ACC112 (cell line): ENCODE data around the gene LRRC61.

ENCODE experiments used
- H2AFZ ChIP-seq: fragments of 200-600 bp; sonication (generic); one replicate; pipeline ENCODE4 v1.6.0; 2017; ENCODE audit warnings: antibody characterized with exemption, low read length; ENCODE audit not compliant: unreplicated experiment
- H3K27ac ChIP-seq: fragments of 200-600 bp; sonication (generic); 2 replicates; pipeline ENCODE4 v1.5.1; 2014; ENCODE audit warnings: low read depth, mild to moderate bottlenecking, antibody characterized with exemption, low read length, moderate library complexity
- H3K27me3 ChIP-seq: fragments of 200-600 bp; sonication (generic); 2 replicates; pipeline ENCODE4 v1.6.1; 2014; ENCODE audit warnings: mild to moderate bottlenecking, antibody characterized with exemption, low read length, moderate library complexity, mixed read lengths; ENCODE audit not compliant: insufficient read depth
- H3K36me3 ChIP-seq: fragments of 200-600 bp; sonication (generic); 2 replicates; pipeline ENCODE4 v1.6.1; 2016; ENCODE audit warnings: mild to moderate bottlenecking, antibody characterized with exemption, low read length, moderate library complexity, mixed read lengths; ENCODE audit not compliant: insufficient read depth
- H3K4me1 ChIP-seq: fragments of 200-600 bp; sonication (generic); one replicate; pipeline ENCODE4 v1.6.1; 2016; ENCODE audit warnings: low read length, mixed read lengths; ENCODE audit not compliant: insufficient read depth, unreplicated experiment, control insufficient read depth
- H3K4me3 ChIP-seq: fragments of 200-600 bp; sonication (generic); 2 replicates; pipeline ENCODE4 v1.5.1; 2014; ENCODE audit warnings: mild to moderate bottlenecking, low read depth, low read length
- H3K79me2 ChIP-seq: fragments of 200-600 bp; sonication (generic); one replicate; pipeline ENCODE4 v1.6.0; 2016; ENCODE audit warnings: low read length; ENCODE audit not compliant: control insufficient read depth, unreplicated experiment, insufficient read depth

LRRC61 gene

GRCh38 chr7:150356265-150356897, 33.2 kb downstream of the LRRC61 start:
- no peaks in the 10 kb centered on the region for H3K36me3 ChIP-seq
- H3K27me3 ChIP-seq = peaks cover under 1% of the 10 kb centered on the region; the same call in 1 of the 2 replicates
- peak overlapping the region; percentile 83 for H2AFZ ChIP-seq
- H3K79me2 ChIP-seq = no peaks in the 10 kb centered on the region
- no peak overlapping the region for H3K27ac ChIP-seq
- no peaks in the 10 kb centered on the region for H3K4me1 ChIP-seq
- H3K4me3 ChIP-seq = no peak overlapping the region

GRCh38 chr7:150357270-150357669, 34.1 kb downstream of the LRRC61 start:
- Histone ChIP-seq H3K36me3 (no peaks in the 10 kb centered on the region), H3K27ac (no peak overlapping the region), H3K79me2 (no peaks in the 10 kb centered on the region), H3K4me3 (no peak overlapping the region), H2AFZ (no peak overlapping the region), H3K27me3 (no peaks in the 10 kb centered on the region), H3K4me1 (no peaks in the 10 kb centered on the region)

- Histone ChIP-seq H3K4me1 (no peaks in the 10 kb centered on the region), H3K4me3 (no peak overlapping the region), H2AFZ (no peak overlapping the region), H3K79me2 (no peaks in the 10 kb centered on the region), H3K36me3 (no peaks in the 10 kb centered on the region), H3K27ac (no peak overlapping the region), H3K27me3 (no peaks in the 10 kb centered on the region)
Observed at GRCh38 chr7:150357771-150358427, 34.7 kb downstream of the LRRC61 start.

GRCh38 chr7:150358433-150358832, 35.3 kb downstream of the LRRC61 start:
- no peak overlapping the region for H3K27ac ChIP-seq
- H2AFZ ChIP-seq = no peak overlapping the region
- H3K79me2 ChIP-seq = no peaks in the 10 kb centered on the region
- no peaks in the 10 kb centered on the region for H3K4me1 ChIP-seq
- no peaks in the 10 kb centered on the region for H3K36me3 ChIP-seq
- H3K27me3 ChIP-seq = no peaks in the 10 kb centered on the region
- no peak overlapping the region for H3K4me3 ChIP-seq

GRCh38 chr7:150358988-150359621, 36.0 kb downstream of the LRRC61 start:
- Histone ChIP-seq H3K79me2 (no peaks in the 10 kb centered on the region), H2AFZ (no peak overlapping the region), H3K4me1 (no peaks in the 10 kb centered on the region), H3K4me3 (no peak overlapping the region), H3K36me3 (no peaks in the 10 kb centered on the region), H3K27ac (no peak overlapping the region), H3K27me3 (no peaks in the 10 kb centered on the region)

GRCh38 chr7:150359622-150360362, 36.6 kb downstream of the LRRC61 start:
- Histone ChIP-seq H3K36me3 (no peaks in the 10 kb centered on the region), H3K27me3 (no peaks in the 10 kb centered on the region), H3K27ac (no peak overlapping the region), H3K4me3 (no peak overlapping the region), H3K4me1 (no peaks in the 10 kb centered on the region), H2AFZ (no peak overlapping the region), H3K79me2 (no peaks in the 10 kb centered on the region)

GRCh38 chr7:150360363-150361058, 37.4 kb downstream of the LRRC61 start:
- Histone ChIP-seq H3K36me3 (no peaks in the 10 kb centered on the region), H3K27ac (no peak overlapping the region), H2AFZ (no peak overlapping the region), H3K79me2 (no peaks in the 10 kb centered on the region), H3K4me3 (no peak overlapping the region), H3K27me3 (no peaks in the 10 kb centered on the region), H3K4me1 (no peaks in the 10 kb centered on the region)

- no peak overlapping the region for H3K4me3 ChIP-seq
- no peaks in the 10 kb centered on the region for H3K4me1 ChIP-seq
- no peaks in the 10 kb centered on the region for H3K27me3 ChIP-seq
- H2AFZ ChIP-seq = no peak overlapping the region
- no peak overlapping the region for H3K27ac ChIP-seq
- H3K79me2 ChIP-seq = no peaks in the 10 kb centered on the region
- no peaks in the 10 kb centered on the region for H3K36me3 ChIP-seq
Observed at GRCh38 chr7:150361402-150361801, 38.2 kb downstream of the LRRC61 start.

- Histone ChIP-seq H3K79me2 (no peaks in the 10 kb centered on the region), H2AFZ (no peak overlapping the region), H3K36me3 (no peaks in the 10 kb centered on the region), H3K27ac (no peak overlapping the region), H3K27me3 (no peaks in the 10 kb centered on the region), H3K4me3 (no peak overlapping the region), H3K4me1 (no peaks in the 10 kb centered on the region)
Observed at GRCh38 chr7:150361807-150362621, 38.9 kb downstream of the LRRC61 start.

- H3K27me3 ChIP-seq = no peaks in the 10 kb centered on the region
- H2AFZ ChIP-seq = no peak overlapping the region
- no peaks in the 10 kb centered on the region for H3K79me2 ChIP-seq
- no peak overlapping the region for H3K4me3 ChIP-seq
- no peak overlapping the region for H3K27ac ChIP-seq
- H3K4me1 ChIP-seq = no peaks in the 10 kb centered on the region
- no peaks in the 10 kb centered on the region for H3K36me3 ChIP-seq
Observed at GRCh38 chr7:150363370-150363769, 40.2 kb downstream of the LRRC61 start.
